ENCODE data around the gene STK32C.

The STK32C gene

GRCh38 chr10:132206806-132207535 lies 100.8 kb downstream of the STK32C start:
- peak in 1 of 5 donors; percentile 4 for DNase-seq

- no peak for DNase-seq
Observed at GRCh38 chr10:132206377-132206745, 101.4 kb downstream of the STK32C start.

- DNase-seq: peak in 1 of 5 donors; percentile 3
Observed at GRCh38 chr10:132205650-132206376, 101.9 kb downstream of the STK32C start.

- DNase-seq: peak in 1 of 5 donors; percentile 4
Observed at GRCh38 chr10:132204781-132205473, 102.8 kb downstream of the STK32C start.

GRCh38 chr10:132204078-132204780 lies 103.5 kb downstream of the STK32C start:
- peak in 1 of 5 donors; percentile 5 for DNase-seq

- no peak for DNase-seq
Observed at GRCh38 chr10:132203256-132204077, 104.3 kb downstream of the STK32C start.

- no peak for DNase-seq
Observed at GRCh38 chr10:132202070-132202970, 105.4 kb downstream of the STK32C start.

- DNase-seq: no peak
Observed at GRCh38 chr10:132201111-132201969, 106.4 kb downstream of the STK32C start.

GRCh38 chr10:132200344-132201110 lies 107.2 kb downstream of the STK32C start:
- no peak for DNase-seq

- DNase-seq: no peak
Observed at GRCh38 chr10:132199854-132200311, 107.9 kb downstream of the STK32C start.

- no peak for DNase-seq
Observed at GRCh38 chr10:132199268-132199853, 108.4 kb downstream of the STK32C start.

GRCh38 chr10:132198381-132199181 lies 109.2 kb downstream of the STK32C start:
- no peak for DNase-seq

GRCh38 chr10:132198068-132198370 lies 109.7 kb downstream of the STK32C start:
- no peak for DNase-seq

- no peak for DNase-seq
Observed at GRCh38 chr10:132197271-132198067, 110.3 kb downstream of the STK32C start.

GRCh38 chr10:132196178-132197113 lies 111.3 kb downstream of the STK32C start:
- no peak for DNase-seq
